ENCODE data around the gene PAX6.

PAX6 gene

GRCh38 chr11:31802000-31802551, 9.0 kb downstream of the PAX6 start:
- no peak for TF ChIP-seq CTCF (IDR thresholded peaks at IDR 0.05; ENCODE audit: extremely low read depth, insufficient read depth, missing control alignments)
- in situ Hi-C loops (cut with MboI; ENCODE audit: low pct_unique_long_range_greater_than_20kb, low sequenced_read_pairs, unreplicated experiment), result loop anchor here (25.0 kb wide), 1 partner anchor 635 kb away; the partner anchor contains the start of gene WT1
- DNase-seq (ENCODE audit: low spot score), result no peak

- in situ Hi-C loops (cut with MboI; ENCODE audit: low pct_unique_long_range_greater_than_20kb, low sequenced_read_pairs, unreplicated experiment), result loop anchor here (25.0 kb wide), 1 partner anchor 636 kb away; the partner anchor contains the start of gene WT1
- no peak for TF ChIP-seq CTCF (IDR thresholded peaks at IDR 0.05; ENCODE audit: extremely low read depth, insufficient read depth, missing control alignments)
- peak; percentile 28 for DNase-seq (ENCODE audit: low spot score)
Measured at GRCh38 chr11:31801298-31801702, 9.8 kb downstream of the PAX6 start.

GRCh38 chr11:31800398-31801265, 10.5 kb downstream of the PAX6 start:
- TF ChIP-seq CTCF (IDR thresholded peaks at IDR 0.05; ENCODE audit: extremely low read depth, insufficient read depth, missing control alignments), result no peak
- in situ Hi-C loops (cut with MboI; ENCODE audit: low pct_unique_long_range_greater_than_20kb, low sequenced_read_pairs, unreplicated experiment), result loop anchor here (25.0 kb wide), 1 partner anchor 637 kb away; the partner anchor contains the start of gene WT1
- no peak for DNase-seq (ENCODE audit: low spot score)

GRCh38 chr11:31799435-31800397, 11.4 kb downstream of the PAX6 start:
- TF ChIP-seq CTCF (IDR thresholded peaks at IDR 0.05; ENCODE audit: extremely low read depth, insufficient read depth, missing control alignments), result no peak
- DNase-seq (ENCODE audit: low spot score), result peak; percentile 45
- in situ Hi-C loops (cut with MboI; ENCODE audit: low pct_unique_long_range_greater_than_20kb, low sequenced_read_pairs, unreplicated experiment), result loop anchor here (25.0 kb wide), 2 partner anchors 312 to 638 kb away; partner anchors contain the start of gene WT1

GRCh38 chr11:31798554-31799434, 12.3 kb downstream of the PAX6 start:
- in situ Hi-C loops (cut with MboI; ENCODE audit: low pct_unique_long_range_greater_than_20kb, low sequenced_read_pairs, unreplicated experiment), result loop anchor here (25.0 kb wide), 1 partner anchor 311 kb away; no protein-coding TSS in a partner anchor
- peak; percentile 61 for TF ChIP-seq CTCF (IDR thresholded peaks at IDR 0.05; ENCODE audit: extremely low read depth, insufficient read depth, missing control alignments)
- DNase-seq (ENCODE audit: low spot score), result peak; percentile 81

Measured in GM13977 (cell line).